Measurements from ENCODE around the gene UBR3. TPM values are rescaled to one million over a fixed set of nuclear protein-coding genes. Genes with fewer than 3 reads are reported as not detected.

Gene UBR3
- total RNA-seq, 2 donors from 2014 or later = 20.4 to 24.8 TPM

GRCh38 chr2:169976335-169976851, 149.1 kb downstream of the UBR3 start:
- no peaks in the 10 kb centered on the region for H3K27me3 Mint-ChIP-seq (ENCODE audit: insufficient read depth)
- no peak for DNase-seq
- H3K9ac ChIP-seq (ENCODE audit: extremely low read depth, low read length, poor library complexity, severe bottlenecking) = no peak overlapping the region
- no peak overlapping the region for H3K4me3 ChIP-seq (ENCODE audit: low read length)
- H3K4me3 Mint-ChIP-seq = no peak overlapping the region
- H3K4me1 Mint-ChIP-seq = peaks cover 9% of the 10 kb centered on the region
- H3K36me3 ChIP-seq (ENCODE audit: control insufficient read depth, insufficient read depth, low read length) = peaks cover 4% of the 10 kb centered on the region
- H3K27ac Mint-ChIP-seq = no peak overlapping the region
- H3K27me3 ChIP-seq (ENCODE audit: control insufficient read depth, insufficient read depth, low read length, poor library complexity, severe bottlenecking) = no peaks in the 10 kb centered on the region
- H3K27ac ChIP-seq (ENCODE audit: low read depth, low read length) = no peak overlapping the region
- peaks cover 45% of the 10 kb centered on the region for H3K36me3 Mint-ChIP-seq (ENCODE audit: low read depth)
- TF ChIP-seq CTCF (conservative IDR thresholded peaks at IDR 0.05) = no peak
- H3K9me3 Mint-ChIP-seq = peaks cover 31% of the 10 kb centered on the region
- peaks cover 43% of the 10 kb centered on the region for H3K9me3 ChIP-seq (ENCODE audit: control insufficient read depth, low read length)
- H3K4me1 ChIP-seq (ENCODE audit: control insufficient read depth, insufficient read depth, low read length) = no peaks in the 10 kb centered on the region

- Mint-ChIP-seq H3K27ac (no peak overlapping the region), H3K9me3 (peaks cover 29% of the 10 kb centered on the region), H3K27me3 (ENCODE audit: insufficient read depth) (no peaks in the 10 kb centered on the region), H3K4me3 (no peak overlapping the region), H3K36me3 (ENCODE audit: low read depth) (peaks cover 40% of the 10 kb centered on the region), H3K4me1 (peaks cover 9% of the 10 kb centered on the region)
- H3K9me3 ChIP-seq (ENCODE audit: control insufficient read depth, low read length) = peaks cover 43% of the 10 kb centered on the region
- H3K4me1 ChIP-seq (ENCODE audit: control insufficient read depth, insufficient read depth, low read length) = no peaks in the 10 kb centered on the region
- H3K36me3 ChIP-seq (ENCODE audit: control insufficient read depth, insufficient read depth, low read length) = peaks cover 4% of the 10 kb centered on the region
- H3K9ac ChIP-seq (ENCODE audit: extremely low read depth, low read length, poor library complexity, severe bottlenecking) = no peak overlapping the region
- no peak overlapping the region for H3K4me3 ChIP-seq (ENCODE audit: low read length)
- DNase-seq = no peak
- no peak for TF ChIP-seq CTCF (conservative IDR thresholded peaks at IDR 0.05)
- WGBS, 2 experiments (ENCODE audit: insufficient coverage in 1 of 2, insufficient read length in 1 of 2) = 94 to 100% methylated on average over 2 to 3 of the region's 3 CpGs
- no peak overlapping the region for H3K27ac ChIP-seq (ENCODE audit: low read depth, low read length)
- H3K27me3 ChIP-seq (ENCODE audit: control insufficient read depth, insufficient read depth, low read length, poor library complexity, severe bottlenecking) = no peaks in the 10 kb centered on the region
These were observed 150.3 kb downstream of the UBR3 start for GRCh38 chr2:169977530-169977929.

- H3K36me3 ChIP-seq (ENCODE audit: control insufficient read depth, insufficient read depth, low read length) = peaks cover 4% of the 10 kb centered on the region
- no peak overlapping the region for H3K27ac ChIP-seq (ENCODE audit: low read depth, low read length)
- no peak overlapping the region for H3K4me3 ChIP-seq (ENCODE audit: low read length)
- peaks cover 29% of the 10 kb centered on the region for H3K9me3 Mint-ChIP-seq
- H3K36me3 Mint-ChIP-seq (ENCODE audit: low read depth) = peaks cover 40% of the 10 kb centered on the region
- peaks cover 42% of the 10 kb centered on the region for H3K9me3 ChIP-seq (ENCODE audit: control insufficient read depth, low read length)
- H3K4me1 Mint-ChIP-seq = peaks cover 9% of the 10 kb centered on the region
- no peaks in the 10 kb centered on the region for H3K27me3 ChIP-seq (ENCODE audit: control insufficient read depth, insufficient read depth, low read length, poor library complexity, severe bottlenecking)
- 80 to 84% methylated on average over 1 to 2 of the region's 2 CpGs for WGBS, 2 experiments (ENCODE audit: insufficient coverage in 1 of 2, insufficient read length in 1 of 2)
- no peaks in the 10 kb centered on the region for H3K27me3 Mint-ChIP-seq (ENCODE audit: insufficient read depth)
- H3K4me1 ChIP-seq (ENCODE audit: control insufficient read depth, insufficient read depth, low read length) = no peaks in the 10 kb centered on the region
- H3K9ac ChIP-seq (ENCODE audit: extremely low read depth, low read length, poor library complexity, severe bottlenecking) = no peak overlapping the region
- DNase-seq = peak; percentile 56
- TF ChIP-seq CTCF (conservative IDR thresholded peaks at IDR 0.05) = no peak
- H3K27ac Mint-ChIP-seq = peak overlapping the region; percentile 34
- no peak overlapping the region for H3K4me3 Mint-ChIP-seq
These were observed 151.3 kb downstream of the UBR3 start for GRCh38 chr2:169978402-169979017.

All from endodermal cell (in vitro differentiated cells).